SK-N-SH (cell line): Measurements from ENCODE around the gene ABCA9.

Experiments
- CHD2 ChIP-seq: fragments of 150-350 bp; IDR thresholded peaks from 2 replicates; pipeline ENCODE4 v1.6.1; 2018; ENCODE audit warnings: low read length; ENCODE audit not compliant: partially characterized antibody
- EP300 ChIP-seq, 2 experiments: IDR thresholded peaks; 2 replicates each; pipeline versions ENCODE4 v1.4.0 to v1.6.1; 2012; ENCODE audit warnings: borderline replicate concordance in 1 of 2, low read depth in 1 of 2, low read length in 1 of 2
- EZH2phosphoT487 ChIP-seq: fragments of 200-600 bp; sonication (generic); IDR thresholded peaks from 2 replicates; pipeline ENCODE4 v1.6.1; 2017; ENCODE audit warnings: low read depth, mixed run types, mild to moderate bottlenecking, antibody characterized with exemption, moderate library complexity, borderline replicate concordance
- MEF2A ChIP-seq: IDR thresholded peaks from 2 replicates; pipeline ENCODE4 v1.4.0; 2012; ENCODE audit warnings: low read depth, borderline replicate concordance
- POLR2AphosphoS5 ChIP-seq: IDR thresholded peaks from 2 replicates; pipeline ENCODE4 v1.6.1; 2012; ENCODE audit warnings: low read depth, low read length
- SIN3A ChIP-seq: IDR thresholded peaks from 2 replicates; pipeline ENCODE4 v1.6.1; 2012; ENCODE audit warnings: low read depth, mild to moderate bottlenecking, low read length, moderate library complexity, borderline replicate concordance
- TAF1 ChIP-seq: IDR thresholded peaks from 2 replicates; pipeline ENCODE4 v1.6.1; 2012; ENCODE audit warnings: low read depth, mild to moderate bottlenecking, low read length, moderate library complexity, borderline replicate concordance
- TF ChIP-seq, protein P1 (sequence below): fragments of 200-600 bp; sonication (generic); IDR thresholded peaks from 2 replicates; pipeline ENCODE4 v1.6.1; 2017; ENCODE audit warnings: antibody characterized with exemption, mild to moderate bottlenecking, moderate library complexity

- no peak for TF ChIP-seq TAF1
- no peak for TF ChIP-seq POLR2AphosphoS5
- TF ChIP-seq CHD2, result no peak
- no peak for TF ChIP-seq MEF2A
- no peak for TF ChIP-seq SIN3A
- TF ChIP-seq EZH2phosphoT487, result no peak
- TF ChIP-seq, protein P1, sequence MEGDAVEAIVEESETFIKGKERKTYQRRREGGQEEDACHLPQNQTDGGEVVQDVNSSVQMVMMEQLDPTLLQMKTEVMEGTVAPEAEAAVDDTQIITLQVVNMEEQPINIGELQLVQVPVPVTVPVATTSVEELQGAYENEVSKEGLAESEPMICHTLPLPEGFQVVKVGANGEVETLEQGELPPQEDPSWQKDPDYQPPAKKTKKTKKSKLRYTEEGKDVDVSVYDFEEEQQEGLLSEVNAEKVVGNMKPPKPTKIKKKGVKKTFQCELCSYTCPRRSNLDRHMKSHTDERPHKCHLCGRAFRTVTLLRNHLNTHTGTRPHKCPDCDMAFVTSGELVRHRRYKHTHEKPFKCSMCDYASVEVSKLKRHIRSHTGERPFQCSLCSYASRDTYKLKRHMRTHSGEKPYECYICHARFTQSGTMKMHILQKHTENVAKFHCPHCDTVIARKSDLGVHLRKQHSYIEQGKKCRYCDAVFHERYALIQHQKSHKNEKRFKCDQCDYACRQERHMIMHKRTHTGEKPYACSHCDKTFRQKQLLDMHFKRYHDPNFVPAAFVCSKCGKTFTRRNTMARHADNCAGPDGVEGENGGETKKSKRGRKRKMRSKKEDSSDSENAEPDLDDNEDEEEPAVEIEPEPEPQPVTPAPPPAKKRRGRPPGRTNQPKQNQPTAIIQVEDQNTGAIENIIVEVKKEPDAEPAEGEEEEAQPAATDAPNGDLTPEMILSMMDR, result no peak
- no peak for TF ChIP-seq EP300 (IDR thresholded peaks at IDR 0.05; ENCODE audit: borderline replicate concordance in 1 of 2, low read depth in 1 of 2, low read length in 1 of 2)
Observed at GRCh38 chr17:69047368-69048263, 13.1 kb downstream of the ABCA9 start.
